CD4-positive, alpha-beta T cell (primary cell): ENCODE measurements around the gene CORO7. TPM values are rescaled to one million over a fixed set of nuclear protein-coding genes. Genes with fewer than 3 reads are reported as not detected.

Experiments used
- ATAC-seq: fragments of 200-7000 bp; cut with Tn5 transposase; one replicate; pipeline ENCODE4 v1.10.0; 2022; ENCODE audit warnings: mild to moderate bottlenecking; ENCODE audit not compliant: poor library complexity
- CTCF ChIA-PET: fragments of 350-600 bp; sonication (Branson Sonifier 250); formaldehyde crosslinking; loops from one replicate; lab custom pipeline; 2021; ENCODE audit warnings: antibody characterized with exemption, inconsistent platforms; lab: Charles Lee
- POLR2A ChIA-PET: fragments of 350-600 bp; sonication (Branson Sonifier 250); formaldehyde crosslinking; loops from one replicate; lab custom pipeline; 2021; ENCODE audit warnings: antibody characterized with exemption, inconsistent platforms; lab: Charles Lee
- DNase-seq, 14 experiments: peaks; one replicate each; pipeline ENCODE4 v3.0.0-alpha.2; 2013 to 2020; ENCODE audit warnings: mixed read lengths in 2 of 14
- H3K27ac ChIP-seq, 2 donors: one replicate each; pipeline versions ENCODE4 v1.5.1 to v1.7.0; 2013; ENCODE audit warnings: low read length in 2 of 2, low read depth in 1 of 2, mild to moderate bottlenecking in 1 of 2
- H3K27me3 ChIP-seq, 2 experiments: 1 replicate in 1 of 2; 2 replicates in 1 of 2; pipeline versions ENCODE4 v1.6.1 to v1.7.0; 2013; ENCODE audit warnings: low read length in 2 of 2, control low read depth in 1 of 2, mild to moderate bottlenecking in 1 of 2, moderate library complexity in 1 of 2; ENCODE audit not compliant: insufficient read depth in 2 of 2, control insufficient read depth in 1 of 2
- H3K36me3 ChIP-seq: one replicate; pipeline ENCODE4 v1.6.1; 2013; ENCODE audit warnings: low read length, control low read depth; ENCODE audit not compliant: insufficient read depth
- H3K4me1 ChIP-seq: one replicate; pipeline ENCODE4 v1.6.1; 2013; ENCODE audit warnings: low read length, control low read depth; ENCODE audit not compliant: insufficient read depth
- H3K4me3 ChIP-seq: one replicate; pipeline ENCODE4 v1.5.1; 2013; ENCODE audit warnings: mild to moderate bottlenecking, low read length, moderate library complexity
- H3K9me3 ChIP-seq, 2 experiments: 1 replicate in 1 of 2; 2 replicates in 1 of 2; pipeline versions ENCODE4 v1.6.1 to v1.7.0; 2013; ENCODE audit warnings: low read length in 2 of 2, mild to moderate bottlenecking in 2 of 2, control low read depth in 1 of 2, moderate library complexity in 1 of 2; ENCODE audit not compliant: control insufficient read depth in 1 of 2, insufficient read depth in 1 of 2
- H3K27ac Mint-ChIP-seq: one replicate; pipeline ENCODE4 v1.8.0; 2020; ENCODE audit warnings: mixed read lengths
- H3K27me3 Mint-ChIP-seq: one replicate; pipeline ENCODE4 v1.8.0; 2021; ENCODE audit warnings: mixed read lengths
- H3K36me3 Mint-ChIP-seq: one replicate; pipeline ENCODE4 v1.8.0; 2021; ENCODE audit warnings: low read depth, mixed read lengths
- H3K4me1 Mint-ChIP-seq: one replicate; pipeline ENCODE4 v1.8.0; 2021; ENCODE audit warnings: low read depth, mixed read lengths
- H3K4me3 Mint-ChIP-seq: one replicate; pipeline ENCODE4 v1.8.0; 2020; ENCODE audit warnings: mild to moderate bottlenecking, mixed read lengths
- H3K9me3 Mint-ChIP-seq: one replicate; pipeline ENCODE4 v1.8.0; 2020; ENCODE audit warnings: mixed read lengths
- CTCF ChIP-seq: fragments of 200-600 bp; IDR thresholded peaks from one replicate; pipeline ENCODE4 v1.8.0; 2022; ENCODE audit warnings: antibody characterized with exemption, mild to moderate bottlenecking
- intact Hi-C, 2 experiments: fragments of 100-400 bp; cut with DNase I in 1 of 2; cut with micrococcal nuclease in 1 of 2; formaldehyde crosslinking; loops; one replicate each; pipeline versions ENCODE4 v1.15.1 to v1.9.0; 2023 to 2025; cut with DNase I, micrococcal nuclease
- total RNA-seq, 174 experiments: library from RNA in 2 of 174; stranded (reverse) in 2 of 174; gene quantifications; one replicate each; pipeline ENCODE4 v1.2.3 and lab custom pipeline; 2021 to 2026

The CORO7 gene
- total RNA-seq, 2 experiments from 2014 or later, result 801 to 805 TPM

GRCh38 chr16:4412854-4413253 lies 3.5 kb downstream of the CORO7 start:
- ChIA-PET CTCF (interaction anchor here (1.5 to 6.4 kb wide), 2 partner anchors 9 to 159 kb away, joined by 4 to 45 read pairs; no protein-coding TSS in a partner anchor), POLR2A (interaction anchor here (1.1 kb wide), 1 partner anchor 10 kb away, joined by 3 read pairs; no protein-coding TSS in a partner anchor)
- Histone ChIP-seq H3K27me3 (no peaks in the 10 kb centered on the region), H3K4me1 (peaks cover 69% of the 10 kb centered on the region), H3K27ac (peak overlapping the region; percentile 52 to 98), H3K9me3 (no peaks in the 10 kb centered on the region), H3K4me3 (no peak overlapping the region), H3K36me3 (peaks cover 55% of the 10 kb centered on the region)
- H3K4me1 Mint-ChIP-seq, result peaks cover 47% of the 10 kb centered on the region
- TF ChIP-seq CTCF, result no peak
- H3K4me3 Mint-ChIP-seq, result peak overlapping the region; percentile 69
- no peaks in the 10 kb centered on the region for H3K27me3 Mint-ChIP-seq
- intact Hi-C loops, result loop anchor here (5.0 to 10.0 kb wide), 2 partner anchors 41 to 202 kb away; partner anchors contain the start of genes UBALD1 (in 1 of the 2) and VASN (in 1 of the 2)
- no peaks in the 10 kb centered on the region for H3K9me3 Mint-ChIP-seq
- ATAC-seq (no peak), DNase-seq (no peak)
- peaks cover 75% of the 10 kb centered on the region for H3K36me3 Mint-ChIP-seq
- peak overlapping the region; percentile 95 for H3K27ac Mint-ChIP-seq

- H3K27ac Mint-ChIP-seq, result peak overlapping the region; percentile 95
- ChIA-PET CTCF (interaction anchor here (1.7 to 6.4 kb wide), 2 partner anchors 8 to 10 kb away, joined by 8 to 45 read pairs; no protein-coding TSS in a partner anchor), POLR2A (no interaction called here)
- H3K4me3 ChIP-seq, result no peak overlapping the region
- DNase-seq, result peak in 1 of 14 experiments; percentile 5
- H3K27me3 Mint-ChIP-seq, result no peaks in the 10 kb centered on the region
- H3K27ac ChIP-seq, result no peak overlapping the region
- no peak for TF ChIP-seq CTCF
- H3K9me3 ChIP-seq, result no peaks in the 10 kb centered on the region
- H3K4me3 Mint-ChIP-seq, result peak overlapping the region; percentile 51
- ATAC-seq, result no peak
- no peaks in the 10 kb centered on the region for H3K9me3 Mint-ChIP-seq
- H3K4me1 ChIP-seq, result peaks cover 71% of the 10 kb centered on the region
- intact Hi-C loops, result loop anchor here (5.0 to 10.0 kb wide), 2 partner anchors 40 to 203 kb away; partner anchors contain the start of genes UBALD1 (in 1 of the 2) and VASN (in 1 of the 2)
- peaks cover 62% of the 10 kb centered on the region for H3K36me3 ChIP-seq
- peaks cover 78% of the 10 kb centered on the region for H3K36me3 Mint-ChIP-seq
- H3K4me1 Mint-ChIP-seq, result peaks cover 47% of the 10 kb centered on the region
- H3K27me3 ChIP-seq, result no peaks in the 10 kb centered on the region
Observed at GRCh38 chr16:4412159-4412558, 4.2 kb downstream of the CORO7 start.

GRCh38 chr16:4411684-4412083 lies 4.7 kb downstream of the CORO7 start:
- CTCF ChIA-PET, result interaction anchor here (1.7 kb wide), 1 partner anchor 9 kb away, joined by 8 read pairs; no protein-coding TSS in a partner anchor
- Mint-ChIP-seq H3K4me3 (peak overlapping the region; percentile 31), H3K9me3 (no peaks in the 10 kb centered on the region), H3K27ac (no peak overlapping the region), H3K27me3 (no peaks in the 10 kb centered on the region), H3K4me1 (peaks cover 44% of the 10 kb centered on the region), H3K36me3 (peaks cover 80% of the 10 kb centered on the region)
- TF ChIP-seq CTCF, result no peak
- POLR2A ChIA-PET, result no interaction called here
- Histone ChIP-seq H3K27me3 (no peaks in the 10 kb centered on the region), H3K4me1 (peaks cover 66% of the 10 kb centered on the region), H3K9me3 (no peaks in the 10 kb centered on the region), H3K27ac (no peak overlapping the region), H3K36me3 (peaks cover 66% of the 10 kb centered on the region), H3K4me3 (no peak overlapping the region)
- intact Hi-C loops, result loop anchor here (5.0 to 10.0 kb wide), 2 partner anchors 39 to 203 kb away; partner anchors contain the start of genes UBALD1 (in 1 of the 2) and VASN (in 1 of the 2)
- DNase-seq, result no peak
- no peak for ATAC-seq
